ENCODE results near the gene ARL3. TPM values are rescaled to one million over a fixed set of nuclear protein-coding genes. Genes with fewer than 3 reads are reported as not detected.
"Not testable (repeated sequence)": the region's sequence is repeated elsewhere in the genome, so short reads cannot be mapped to it uniquely, and the experiment has no call there.

Gene ARL3
- 2.6 and 2.8 TPM in 2 replicates for total RNA-seq (2014; rRNA removed; shearing (Covaris generic))
- 2.9 and 3.1 TPM in 2 replicates for polyA plus RNA-seq (2015; cell fraction: cytosol; rRNA removed)
- 0.39 and 1.1 TPM in 2 replicates for polyA plus RNA-seq (2015; cell fraction: nucleus; rRNA removed)

- peak; percentile 96 for DNase-seq (ENCODE audit: low read depth, low spot score)
- in situ Hi-C loops (cut with HindIII; ENCODE audit: low pct_unique_long_range_greater_than_20kb, low sequenced_read_pairs) = no loop called here
These were observed at the start of gene ARL3 for GRCh38 chr10:102713814-102714620. ARL3 (minus strand) TSS chr10:102714397; CDS start chr10:102714275, 122 bp downstream.

GRCh38 chr10:102763037-102763607 is 48.9 kb upstream of the ARL3 start:
- no peak for DNase-seq (ENCODE audit: low read depth, low spot score)
- in situ Hi-C loops (cut with HindIII; ENCODE audit: low pct_unique_long_range_greater_than_20kb, low sequenced_read_pairs) = no loop called here

- in situ Hi-C loops (cut with HindIII; ENCODE audit: low pct_unique_long_range_greater_than_20kb, low sequenced_read_pairs) = no loop called here
- no peak for DNase-seq (ENCODE audit: low read depth, low spot score)
These were observed 48.3 kb upstream of the ARL3 start for GRCh38 chr10:102762401-102763015.

- in situ Hi-C loops (cut with HindIII; ENCODE audit: low pct_unique_long_range_greater_than_20kb, low sequenced_read_pairs) = no loop called here
- DNase-seq (ENCODE audit: low read depth, low spot score) = no peak
These were observed 47.8 kb upstream of the ARL3 start for GRCh38 chr10:102761981-102762380.

- in situ Hi-C loops (cut with HindIII; ENCODE audit: low pct_unique_long_range_greater_than_20kb, low sequenced_read_pairs) = no loop called here
- no peak for DNase-seq (ENCODE audit: low read depth, low spot score)
These were observed 45.5 kb upstream of the ARL3 start for GRCh38 chr10:102759497-102760210.

- in situ Hi-C loops (cut with HindIII; ENCODE audit: low pct_unique_long_range_greater_than_20kb, low sequenced_read_pairs) = not testable (repeated sequence)
These were observed 44.7 kb upstream of the ARL3 start for GRCh38 chr10:102758933-102759262.

GRCh38 chr10:102758240-102758932 is 44.2 kb upstream of the ARL3 start:
- no peak for DNase-seq (ENCODE audit: low read depth, low spot score)
- in situ Hi-C loops (cut with HindIII; ENCODE audit: low pct_unique_long_range_greater_than_20kb, low sequenced_read_pairs) = no loop called here

More at GRCh38 chr10:102758933-102759262, 44.7 kb upstream of the ARL3 start:
- not testable (repeated sequence) for DNase-seq (ENCODE audit: low read depth, low spot score)

- no peak for DNase-seq (ENCODE audit: low read depth, low spot score)
- in situ Hi-C loops (cut with HindIII; ENCODE audit: low pct_unique_long_range_greater_than_20kb, low sequenced_read_pairs) = no loop called here
These were observed 43.1 kb upstream of the ARL3 start for GRCh38 chr10:102757323-102757722.

- in situ Hi-C loops (cut with HindIII; ENCODE audit: low pct_unique_long_range_greater_than_20kb, low sequenced_read_pairs) = no loop called here
- no peak for DNase-seq (ENCODE audit: low read depth, low spot score)
These were observed 39.5 kb upstream of the ARL3 start for GRCh38 chr10:102753718-102754117.

GRCh38 chr10:102752934-102753664 is 38.9 kb upstream of the ARL3 start:
- peak; percentile 57 for DNase-seq (ENCODE audit: low read depth, low spot score)
- in situ Hi-C loops (cut with HindIII; ENCODE audit: low pct_unique_long_range_greater_than_20kb, low sequenced_read_pairs) = no loop called here

- in situ Hi-C loops (cut with HindIII; ENCODE audit: low pct_unique_long_range_greater_than_20kb, low sequenced_read_pairs) = no loop called here
- no peak for DNase-seq (ENCODE audit: low read depth, low spot score)
These were observed 38.2 kb upstream of the ARL3 start for GRCh38 chr10:102752266-102752930.

- DNase-seq (ENCODE audit: low read depth, low spot score) = no peak
- in situ Hi-C loops (cut with HindIII; ENCODE audit: low pct_unique_long_range_greater_than_20kb, low sequenced_read_pairs) = no loop called here
These were observed 31.0 kb upstream of the ARL3 start for GRCh38 chr10:102745157-102745556.

GRCh38 chr10:102744374-102745051 is 30.3 kb upstream of the ARL3 start:
- in situ Hi-C loops (cut with HindIII; ENCODE audit: low pct_unique_long_range_greater_than_20kb, low sequenced_read_pairs) = no loop called here
- DNase-seq (ENCODE audit: low read depth, low spot score) = no peak

GRCh38 chr10:102743588-102744373 is 29.6 kb upstream of the ARL3 start, which contains the start of gene WBP1L:
WBP1L (plus strand) TSS chr10:102743948; CDS start chr10:102744054, 106 bp downstream.
- in situ Hi-C loops (cut with HindIII; ENCODE audit: low pct_unique_long_range_greater_than_20kb, low sequenced_read_pairs) = no loop called here
- peak; percentile 99 for DNase-seq (ENCODE audit: low read depth, low spot score)

- peak; percentile 14 for DNase-seq (ENCODE audit: low read depth, low spot score)
- in situ Hi-C loops (cut with HindIII; ENCODE audit: low pct_unique_long_range_greater_than_20kb, low sequenced_read_pairs) = no loop called here
These were observed 28.9 kb upstream of the ARL3 start for GRCh38 chr10:102743078-102743587.

Data from SK-MEL-5 (cell line).